ENCODE results near the gene LENEP. TPM values are rescaled to one million over a fixed set of nuclear protein-coding genes. Genes with fewer than 3 reads are reported as not detected.

LENEP gene
- total RNA-seq, 1 experiment from 2014 or later, result 1.3 TPM

GRCh38 chr1:155017041-155017945 is 23.9 kb downstream of the LENEP start:
- H3K36me3 ChIP-seq (ENCODE audit: low read depth), result no peaks in the 10 kb centered on the region
- H2AFZ ChIP-seq, result no peak overlapping the region
- peaks cover 4% of the 10 kb centered on the region; the same call in 1 of the 2 replicates for H3K79me2 ChIP-seq (ENCODE audit: low read depth)
- H3K4me2 ChIP-seq, result peak overlapping the region; percentile 75
- no peaks in the 10 kb centered on the region for H3K9me3 ChIP-seq (ENCODE audit: insufficient read depth, low read depth)
- peak overlapping the region; percentile 37; the same call in 1 of the 2 replicates for H3K4me3 ChIP-seq
- peaks cover 36% of the 10 kb centered on the region for H3K4me1 ChIP-seq (replicated peaks; ENCODE audit: insufficient read depth)
- no TSS peak for BruUV-seq (replicated peaks)
- H4K20me1 ChIP-seq (ENCODE audit: insufficient read depth), result peaks cover 9% of the 10 kb centered on the region
- CTCF ChIA-PET, result interaction anchor here (0.6 to 1.5 kb wide), 6 partner anchors 10 to 47 kb away, joined by 4 to 17 read pairs (median 7); partner anchors contain the start of genes SHC1 and ZBTB7B
- peak overlapping the region; percentile 53 for H3K27ac ChIP-seq
- no peaks in the 10 kb centered on the region for H3K27me3 ChIP-seq (ENCODE audit: insufficient read depth, low read depth)
- H3K9me2 ChIP-seq (ENCODE audit: insufficient read depth), result no peaks in the 10 kb centered on the region
- TF ChIP-seq EZH2 (IDR thresholded peaks at IDR 0.05; ENCODE audit: low read depth), result no peak
- peak; percentile 93 for TF ChIP-seq CTCF (conservative IDR thresholded peaks at IDR 0.05)
- H3F3A ChIP-seq (ENCODE audit: insufficient read depth, low read depth), result peaks cover 33% of the 10 kb centered on the region
- POLR2A ChIA-PET (ENCODE audit: unreplicated experiment), result interaction anchor here (0.5 to 0.7 kb wide), 4 partner anchors 18 to 1404 kb away, joined by 3 to 4 read pairs (median 4); partner anchors contain the start of gene FLAD1
- DNase-seq, result peak; percentile 91 to 99
- intact Hi-C loops (cut with micrococcal nuclease; ENCODE audit: unreplicated experiment), result loop anchor here (1.0 to 2.0 kb wide), 5 partner anchors 15 to 56 kb away; partner anchors contain the start of genes CKS1B, PYGO2, SHC1 and ZBTB7B

DNA sequence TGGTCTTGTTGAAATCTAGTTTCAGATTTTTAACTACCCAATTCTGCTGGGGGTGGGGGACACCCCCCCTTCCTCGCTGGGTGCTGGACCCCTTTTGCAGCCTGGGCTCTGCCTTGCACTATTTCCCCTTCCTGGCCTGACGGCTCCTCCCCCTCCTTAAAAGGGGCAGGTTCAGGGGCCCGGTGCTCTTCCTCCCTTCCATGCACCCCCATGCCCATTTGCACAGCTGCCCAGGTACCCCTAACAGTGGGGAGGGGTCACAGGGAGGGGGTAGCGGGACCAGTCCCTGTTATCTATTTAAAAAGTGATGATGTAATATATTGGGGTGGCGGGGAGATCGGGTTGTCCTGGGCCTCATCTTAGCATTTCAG is 24.5 kb downstream of the LENEP start:
- TSS peak; percentile 20 for BruUV-seq (replicated peaks)
- H3K9me2 ChIP-seq (ENCODE audit: insufficient read depth), result no peaks in the 10 kb centered on the region
- CTCF ChIA-PET, result interaction anchor here (0.6 to 1.5 kb wide), 2 partner anchors 34 to 47 kb away, joined by 4 to 17 read pairs; partner anchors contain the start of gene SHC1
- no peak for DNase-seq
- no peaks in the 10 kb centered on the region for H3K27me3 ChIP-seq (ENCODE audit: insufficient read depth, low read depth)
- H3K79me2 ChIP-seq (ENCODE audit: low read depth), result peaks cover 4% of the 10 kb centered on the region; the same call in 1 of the 2 replicates
- peaks cover 5% of the 10 kb centered on the region; the same call in 1 of the 2 replicates for H4K20me1 ChIP-seq (ENCODE audit: insufficient read depth)
- H3K27ac ChIP-seq, result peak overlapping the region; percentile 21
- intact Hi-C loops (cut with micrococcal nuclease; ENCODE audit: unreplicated experiment), result loop anchor here (1.0 to 2.0 kb wide), 5 partner anchors 16 to 57 kb away; partner anchors contain the start of genes CKS1B, PYGO2, SHC1 and ZBTB7B
- no peaks in the 10 kb centered on the region for H3K36me3 ChIP-seq (ENCODE audit: low read depth)
- H2AFZ ChIP-seq, result no peak overlapping the region
- peak overlapping the region; percentile 37; the same call in 1 of the 2 replicates for H3K4me3 ChIP-seq
- peaks cover 43% of the 10 kb centered on the region for H3K4me1 ChIP-seq (replicated peaks; ENCODE audit: insufficient read depth)
- no peaks in the 10 kb centered on the region for H3K9me3 ChIP-seq (ENCODE audit: insufficient read depth, low read depth)
- peak overlapping the region; percentile 75 for H3K4me2 ChIP-seq
- no peak for TF ChIP-seq CTCF (conservative IDR thresholded peaks at IDR 0.05)
- no peak for TF ChIP-seq EZH2 (IDR thresholded peaks at IDR 0.05; ENCODE audit: low read depth)
- peaks cover 33% of the 10 kb centered on the region for H3F3A ChIP-seq (ENCODE audit: insufficient read depth, low read depth)
- POLR2A ChIA-PET (ENCODE audit: unreplicated experiment), result interaction anchor here (0.5 kb wide), 1 partner anchor 1404 kb away, joined by 4 read pairs; no protein-coding TSS in a partner anchor

DNA sequence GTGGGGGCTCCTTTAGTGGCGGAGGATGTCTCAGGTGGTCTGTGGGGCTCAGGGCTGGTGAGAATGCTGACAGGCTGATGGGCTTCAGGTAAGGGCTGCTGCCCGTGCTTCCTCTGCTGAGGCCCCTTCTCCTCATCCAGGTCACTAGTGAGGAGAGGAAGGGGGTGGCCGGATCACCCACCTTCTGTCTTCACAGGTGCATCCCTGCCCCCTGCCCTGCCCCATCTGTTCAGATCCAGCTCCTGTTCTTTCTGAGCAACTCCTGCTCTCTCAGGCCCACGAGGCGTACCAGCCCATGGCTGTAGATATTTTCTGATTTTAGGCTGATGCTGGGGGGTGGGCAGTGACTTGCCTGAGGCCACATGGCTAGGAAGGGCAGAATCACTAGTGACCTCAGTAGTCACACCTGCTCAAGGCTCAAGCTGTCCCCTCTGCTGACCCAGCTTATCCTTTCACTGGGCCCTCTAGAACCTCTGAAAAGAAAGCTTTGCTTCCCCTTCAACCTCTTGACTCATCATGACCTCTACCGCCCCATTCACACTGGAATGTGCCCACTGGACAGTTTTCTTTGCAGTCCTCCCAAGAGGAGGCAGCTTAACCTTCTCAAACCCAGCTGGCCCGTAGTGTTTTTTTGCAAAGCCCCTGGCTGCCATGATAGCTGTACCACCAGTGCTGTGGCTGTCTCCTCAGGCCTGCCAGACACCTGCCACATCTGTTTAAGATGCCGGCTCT is 25.4 kb downstream of the LENEP start:
- intact Hi-C loops (cut with micrococcal nuclease; ENCODE audit: unreplicated experiment), result no loop called here

More for the DNA sequence above, 25.4 kb downstream of the LENEP start:
- ChIA-PET CTCF (interaction anchor here (0.5 to 0.8 kb wide), 3 partner anchors 17 to 114 kb away, joined by 3 to 10 read pairs (median 3); no protein-coding TSS in a partner anchor), POLR2A (ENCODE audit: unreplicated experiment) (interaction anchor here (0.6 to 1.0 kb wide), 2 partner anchors 48 to 50 kb away, joined by 3 read pairs; partner anchors contain the start of gene SHC1)
- Histone ChIP-seq H3F3A (ENCODE audit: insufficient read depth, low read depth) (peaks cover 30% of the 10 kb centered on the region), H3K27ac (no peak overlapping the region), H3K27me3 (ENCODE audit: insufficient read depth, low read depth) (no peaks in the 10 kb centered on the region), H4K20me1 (ENCODE audit: insufficient read depth) (no peaks in the 10 kb centered on the region), H3K36me3 (ENCODE audit: low read depth) (no peaks in the 10 kb centered on the region), H3K9me2 (ENCODE audit: insufficient read depth) (no peaks in the 10 kb centered on the region), H3K4me1 (replicated peaks; ENCODE audit: insufficient read depth) (peaks cover 44% of the 10 kb centered on the region), H3K9me3 (ENCODE audit: insufficient read depth, low read depth) (no peaks in the 10 kb centered on the region), H3K4me2 (peak overlapping the region; percentile 75), H3K79me2 (ENCODE audit: low read depth) (no peaks in the 10 kb centered on the region), H2AFZ (no peak overlapping the region), H3K4me3 (no peak overlapping the region)
- no peak for TF ChIP-seq CTCF (conservative IDR thresholded peaks at IDR 0.05)
- no peak for TF ChIP-seq EZH2 (IDR thresholded peaks at IDR 0.05; ENCODE audit: low read depth)
- no TSS peak for BruUV-seq (replicated peaks)
- DNase-seq, result no peak
